B cell (primary cell): ENCODE data around the gene CAPS. TPM values are rescaled to one million over a fixed set of nuclear protein-coding genes. Genes with fewer than 3 reads are reported as not detected.

ENCODE experiments used
- ATAC-seq: fragments of 200-7000 bp; cut with Tn5 transposase; one replicate; pipeline ENCODE4 v1.10.0; 2021; ENCODE audit warnings: low read depth, mild to moderate bottlenecking, moderate number of reproducible peaks, moderate library complexity
- CTCF ChIA-PET: fragments of 350-600 bp; sonication (Branson Sonifier 250); formaldehyde crosslinking; loops from one replicate; lab custom pipeline; 2021; ENCODE audit warnings: antibody characterized with exemption, inconsistent platforms; lab: Charles Lee
- POLR2A ChIA-PET: fragments of 350-600 bp; sonication (Branson Sonifier 250); formaldehyde crosslinking; loops from one replicate; lab custom pipeline; 2021; ENCODE audit warnings: antibody characterized with exemption; lab: Charles Lee
- DNase-seq: peaks from one replicate; pipeline ENCODE4 v3.0.0; 2013
- H2AFZ ChIP-seq: 2 replicates; pipeline ENCODE4 v1.6.1; 2012; ENCODE audit warnings: mild to moderate bottlenecking, low read depth, low read length; ENCODE audit not compliant: insufficient read depth, poor library complexity, severe bottlenecking
- H3K27ac ChIP-seq, 2 donors: 1 replicate in 1 of 2; 2 replicates in 1 of 2; pipeline ENCODE4 v1.5.1; 2012 to 2013; ENCODE audit warnings: low read length in 2 of 2, mild to moderate bottlenecking in 2 of 2, moderate library complexity in 1 of 2
- H3K27me3 ChIP-seq, 4 experiments: fragments of 200-600 bp in 1 of 4; sonication (generic) in 1 of 4; replicated peaks in 1 of 4; 1 replicate in 2 of 4; 2 replicates in 2 of 4; pipeline versions ENCODE4 v1.6.1 to v1.7.0; 2013 to 2016; ENCODE audit warnings: low read length in 3 of 4, mild to moderate bottlenecking in 2 of 4, mixed read lengths in 1 of 4, moderate library complexity in 1 of 4; ENCODE audit not compliant: insufficient read depth in 4 of 4, control insufficient read depth in 3 of 4; ENCODE audit errors: control extremely low read depth in 1 of 4
- H3K36me3 ChIP-seq, 2 experiments: replicated peaks in 1 of 2; 1 replicate in 1 of 2; 2 replicates in 1 of 2; pipeline versions ENCODE4 v1.6.1 to v1.7.1; 2013; ENCODE audit warnings: low read length in 1 of 2; ENCODE audit not compliant: insufficient read depth in 2 of 2, control insufficient read depth in 1 of 2; ENCODE audit errors: control extremely low read depth in 1 of 2, extremely low read depth in 1 of 2
- H3K4me1 ChIP-seq, 2 donors: fragments of 200-600 bp in 1 of 2; sonication (generic) in 1 of 2; 1 replicate in 1 of 2; 2 replicates in 1 of 2; pipeline versions ENCODE4 v1.5.1 to v1.6.1; 2013 to 2017; ENCODE audit warnings: low read length in 2 of 2; ENCODE audit not compliant: control insufficient read depth in 2 of 2, insufficient read depth in 2 of 2
- H3K4me2 ChIP-seq: replicated peaks from 2 replicates; pipeline ENCODE3; 2012; ENCODE audit warnings: mild to moderate bottlenecking, low read depth, low read length; ENCODE audit not compliant: poor library complexity, severe bottlenecking
- H3K4me3 ChIP-seq, 5 experiments: fragments of 200-600 bp in 1 of 5; sonication (generic) in 1 of 5; 1 replicate in 3 of 5; 2 replicates in 2 of 5; pipeline versions ENCODE4 v1.5.1 to v1.7.0; 2011 to 2016; ENCODE audit warnings: low read length in 4 of 5, mild to moderate bottlenecking in 4 of 5, low read depth in 2 of 5, control low read depth in 1 of 5, moderate library complexity in 1 of 5; ENCODE audit not compliant: insufficient read depth in 1 of 5; ENCODE audit errors: control extremely low read depth in 1 of 5, extremely low read depth in 1 of 5
- H3K79me2 ChIP-seq: fragments of 200-600 bp; sonication (generic); one replicate; pipeline ENCODE4 v1.6.0; 2016; ENCODE audit warnings: low read length; ENCODE audit not compliant: control insufficient read depth, insufficient read depth
- H3K9ac ChIP-seq: fragments of 200-600 bp; sonication (generic); 2 replicates; pipeline ENCODE4 v1.6.1; 2017; ENCODE audit warnings: mild to moderate bottlenecking, low read length, moderate library complexity
- H3K9me3 ChIP-seq, 3 donors: one replicate each; pipeline versions ENCODE4 v1.6.1 to v1.7.1; 2013; ENCODE audit warnings: low read length in 2 of 3; ENCODE audit not compliant: control insufficient read depth in 2 of 3, insufficient read depth in 1 of 3; ENCODE audit errors: control extremely low read depth in 1 of 3
- H4K20me1 ChIP-seq: 2 replicates; pipeline ENCODE4 v1.6.0; 2012; ENCODE audit warnings: mild to moderate bottlenecking, low read length; ENCODE audit not compliant: insufficient read depth, control insufficient read depth, poor library complexity, severe bottlenecking
- H3K27ac Mint-ChIP-seq: one replicate; pipeline ENCODE4 v1.8.0; 2021; ENCODE audit warnings: mixed read lengths
- H3K27me3 Mint-ChIP-seq: one replicate; pipeline ENCODE4 v1.8.0; 2021; ENCODE audit warnings: mixed read lengths
- H3K4me1 Mint-ChIP-seq: one replicate; pipeline ENCODE4 v1.8.0; 2021; ENCODE audit warnings: mixed read lengths
- H3K4me3 Mint-ChIP-seq: one replicate; pipeline ENCODE4 v1.8.0; 2021; ENCODE audit warnings: mixed read lengths
- H3K9me3 Mint-ChIP-seq: one replicate; pipeline ENCODE4 v1.8.0; 2022; ENCODE audit warnings: mixed read lengths; ENCODE audit not compliant: insufficient read depth
- CTCF ChIP-seq: fragments of 200-600 bp; IDR thresholded peaks from one replicate; pipeline ENCODE4 v1.8.0; 2022; ENCODE audit warnings: antibody characterized with exemption, mild to moderate bottlenecking
- EZH2 ChIP-seq: IDR thresholded peaks from 2 replicates; pipeline ENCODE4 v1.6.1; 2012; ENCODE audit warnings: borderline replicate concordance, low read depth, mild to moderate bottlenecking, moderate library complexity, low read length; ENCODE audit not compliant: insufficient read depth, poor library complexity, severe bottlenecking
- WGBS: methylation state at CpG from one replicate; pipeline ENCODE4 v1.1.5; 2013; ENCODE audit warnings: missing lambda C conversion rate; ENCODE audit not compliant: insufficient coverage; 5-methylcytosine and 5-hydroxymethylcytosine counted together
- intact Hi-C: fragments of 100-400 bp; cut with micrococcal nuclease; formaldehyde crosslinking; loops from one replicate; pipeline ENCODE4 v1.10.0; 2022
- polyA plus RNA-seq: library from polyadenylated mRNA; depleted of rRNA; stranded (reverse); fragments of >200 nt; gene quantifications from 2 replicates; pipeline ENCODE4 v1.2.3, GENCODE V29; 2012
- total RNA-seq, 2 donors: library from RNA; stranded (reverse); fragments of 120-200 nt in 1 of 2; gene quantifications; 1 replicate in 1 of 2; 2 replicates in 1 of 2; pipeline versions ENCODE4 v1.2.3 to v1.2.4, GENCODE V29; 2013 to 2022

CAPS gene
- total and polyA plus RNA-seq, 2 donors (not counting 1 experiment from before 2014, with no cell fraction given): 40.0 to 65.7 TPM

- H3K4me1 Mint-ChIP-seq: peaks cover 35% of the 10 kb centered on the region
- Histone ChIP-seq H3K4me1 (peaks cover 11 to 25% of the 10 kb centered on the region in 2 donors), H3K9me3 (no peaks in the 10 kb centered on the region), H3K27ac (peak overlapping the region; percentile 66 to 78), H4K20me1 (peaks cover 28% of the 10 kb centered on the region), H3K36me3 (peaks cover 0 to 15% of the 10 kb centered on the region in 2 experiments), H3K4me2 (peak overlapping the region; percentile 98), H3K4me3 (peak overlapping the region; percentile 48 to 92 (median 68)), H3K79me2 (peaks cover 43% of the 10 kb centered on the region), H3K27me3 (no peaks in the 10 kb centered on the region), H2AFZ (peak overlapping the region; percentile 90), H3K9ac (peak overlapping the region; percentile 95)
- ChIA-PET CTCF (interaction anchor here (2.8 kb wide), 1 partner anchor 101 kb away, joined by 10 read pairs; the partner anchor contains the start of gene NRTN), POLR2A (interaction anchor here (0.5 kb wide), 1 partner anchor 981 kb away, joined by 6 read pairs; no protein-coding TSS in a partner anchor)
- intact Hi-C loops: loop anchor here (2.0 to 5.0 kb wide), 3 partner anchors 98 to 556 kb away; partner anchors contain the start of genes NRTN, SAFB and SAFB2
- no peaks in the 10 kb centered on the region for H3K27me3 Mint-ChIP-seq
- no peak for ATAC-seq
- peak overlapping the region; percentile 92 for H3K4me3 Mint-ChIP-seq
- TF ChIP-seq CTCF (no peak), EZH2 (no peak)
- no peak for DNase-seq
- no peaks in the 10 kb centered on the region for H3K9me3 Mint-ChIP-seq
- WGBS: 51% methylated on average over 21 of the region's 31 CpGs
- peak overlapping the region; percentile 85 for H3K27ac Mint-ChIP-seq
Measured at GRCh38 chr19:5905114-5905778, 8.8 kb upstream of the CAPS start.

- POLR2A ChIA-PET: no interaction called here
Measured at GRCh38 chr19:5907241-5907640, 6.8 kb upstream of the CAPS start.

More at GRCh38 chr19:5907241-5907640, 6.8 kb upstream of the CAPS start:
- Histone ChIP-seq H3K27me3 (no peaks in the 10 kb centered on the region), H3K4me2 (no peak overlapping the region), H3K36me3 (peaks cover 0 to 13% of the 10 kb centered on the region in 2 experiments), H4K20me1 (peaks cover 24% of the 10 kb centered on the region), H3K27ac (no peak overlapping the region), H3K9me3 (no peaks in the 10 kb centered on the region), H3K79me2 (peaks cover 28% of the 10 kb centered on the region), H2AFZ (no peak overlapping the region), H3K4me3 (no peak overlapping the region), H3K9ac (no peak overlapping the region), H3K4me1 (peaks cover 11 to 23% of the 10 kb centered on the region in 2 donors)
- CTCF ChIA-PET: no interaction called here
- TF ChIP-seq CTCF (no peak), EZH2 (no peak)
- WGBS: 60% methylated on average over 1 of the region's 5 CpGs
- ATAC-seq (no peak), DNase-seq (no peak)
- intact Hi-C loops: loop anchor here (5.0 kb wide), 1 partner anchor 100 kb away; the partner anchor contains the start of gene NRTN
- H3K27me3 Mint-ChIP-seq: no peaks in the 10 kb centered on the region
- H3K4me1 Mint-ChIP-seq: peaks cover 26% of the 10 kb centered on the region
- no peaks in the 10 kb centered on the region for H3K9me3 Mint-ChIP-seq
- peak overlapping the region; percentile 59 for H3K27ac Mint-ChIP-seq
- H3K4me3 Mint-ChIP-seq: peak overlapping the region; percentile 29
